MCF 10A (cell line): ENCODE measurements around the gene APEH. TPM values are rescaled to one million over a fixed set of nuclear protein-coding genes. Genes with fewer than 3 reads are reported as not detected.

Experiments
- BruUV-seq: library from RNA; stranded (reverse); fragments of 400-500 nt; replicated peaks from 2 replicates; lab custom pipeline; 2021; lab: Mats Ljungman, UMichigan
- CTCF ChIA-PET: fragments of 300-600 bp; sonication (Branson Sonifier 250); formaldehyde crosslinking; extraction: SDS; loops from one replicate; lab custom pipeline; 2021; ENCODE audit warnings: antibody characterized with exemption, inconsistent platforms; lab: Yijun Ruan, JAX
- POLR2A ChIA-PET: fragments of 300-600, 350-650 bp; sonication (Branson Sonifier 250); formaldehyde crosslinking; extraction: SDS; loops from one replicate; lab custom pipeline; 2020; ENCODE audit warnings: antibody characterized with exemption, inconsistent platforms; lab: Yijun Ruan, JAX
- DNase-seq: peaks from one replicate; pipeline ENCODE4 v3.0.0-alpha.2; 2018; ENCODE audit not compliant: unreplicated experiment
- H3K27ac Mint-ChIP-seq: one replicate; pipeline ENCODE4 v1.8.0; 2022; ENCODE audit warnings: mild to moderate bottlenecking, low read depth, mixed read lengths; ENCODE audit not compliant: unreplicated experiment
- H3K27me3 Mint-ChIP-seq: one replicate; pipeline ENCODE4 v1.8.0; 2022; ENCODE audit warnings: mixed read lengths; ENCODE audit not compliant: insufficient read depth, unreplicated experiment
- H3K36me3 Mint-ChIP-seq: one replicate; pipeline ENCODE4 v1.8.0; 2022; ENCODE audit warnings: mild to moderate bottlenecking, moderate library complexity, mixed read lengths; ENCODE audit not compliant: insufficient read depth, unreplicated experiment
- H3K4me1 Mint-ChIP-seq: one replicate; pipeline ENCODE4 v1.8.0; 2022; ENCODE audit warnings: mixed read lengths; ENCODE audit not compliant: insufficient read depth, unreplicated experiment
- H3K4me3 Mint-ChIP-seq: one replicate; pipeline ENCODE4 v1.8.0; 2022; ENCODE audit warnings: mild to moderate bottlenecking, moderate library complexity, mixed read lengths; ENCODE audit not compliant: unreplicated experiment
- H3K9me3 Mint-ChIP-seq: one replicate; pipeline ENCODE4 v1.8.0; 2022; ENCODE audit warnings: mixed read lengths; ENCODE audit not compliant: unreplicated experiment
- CTCF ChIP-seq: fragments of 200-600 bp; IDR thresholded peaks from one replicate; pipeline ENCODE4 v1.8.0; 2022; ENCODE audit warnings: antibody characterized with exemption, mild to moderate bottlenecking; ENCODE audit not compliant: unreplicated experiment
- intact Hi-C: fragments of 100-400 bp; cut with micrococcal nuclease; formaldehyde crosslinking; loops from 2 replicates; pipeline ENCODE4 v1.14.1; 2022
- total RNA-seq: library from RNA; stranded (reverse); gene quantifications from 2 replicates; pipeline ENCODE4 v1.2.3, GENCODE V29; 2022

APEH gene
- total RNA-seq, 1 experiment from 2014 or later: 127 TPM

- no peak for TF ChIP-seq CTCF
- Mint-ChIP-seq H3K4me1 (peaks cover 8% of the 10 kb centered on the region), H3K9me3 (no peaks in the 10 kb centered on the region), H3K4me3 (no peak overlapping the region), H3K36me3 (peaks cover 8% of the 10 kb centered on the region), H3K27me3 (no peaks in the 10 kb centered on the region), H3K27ac (no peak overlapping the region)
- no TSS peak for BruUV-seq
- ChIA-PET CTCF (interaction anchor here (0.6 to 1.0 kb wide), 5 partner anchors 7 to 814 kb away, joined by 3 to 5 read pairs (median 4); partner anchors contain the start of gene AMIGO3), POLR2A (interaction anchor here (2.5 kb wide), 1 partner anchor 11 kb away, joined by 10 read pairs; the partner anchor contains the start of gene GMPPB)
- no peak for DNase-seq
- intact Hi-C loops: no loop called here
These were observed 38.0 kb downstream of the APEH start for GRCh38 chr3:49712166-49712565.

- Mint-ChIP-seq H3K9me3 (no peaks in the 10 kb centered on the region), H3K4me1 (peaks cover 2% of the 10 kb centered on the region), H3K27me3 (no peaks in the 10 kb centered on the region), H3K4me3 (no peak overlapping the region), H3K36me3 (peaks cover 14% of the 10 kb centered on the region), H3K27ac (no peak overlapping the region)
- DNase-seq: no peak
- TF ChIP-seq CTCF: no peak
- BruUV-seq: no TSS peak
- CTCF ChIA-PET: interaction anchor here (0.9 kb wide), 1 partner anchor 11 kb away, joined by 4 read pairs; no protein-coding TSS in a partner anchor
- intact Hi-C loops: no loop called here
- POLR2A ChIA-PET: interaction anchor here (0.7 to 2.5 kb wide), 2 partner anchors 11 to 162 kb away, joined by 3 to 10 read pairs; partner anchors contain the start of gene GMPPB
These were observed 38.6 kb downstream of the APEH start for GRCh38 chr3:49712631-49713317.

- H3K9me3 Mint-ChIP-seq: no peaks in the 10 kb centered on the region
- ChIA-PET POLR2A (no interaction called here), CTCF (no interaction called here)
- intact Hi-C loops: no loop called here
- H3K36me3 Mint-ChIP-seq: peaks cover 15% of the 10 kb centered on the region
- no peak overlapping the region for H3K27ac Mint-ChIP-seq
- TF ChIP-seq CTCF: no peak
- H3K4me3 Mint-ChIP-seq: no peak overlapping the region
- peaks cover 1% of the 10 kb centered on the region for H3K4me1 Mint-ChIP-seq
- DNase-seq: no peak
- no TSS peak for BruUV-seq
- H3K27me3 Mint-ChIP-seq: no peaks in the 10 kb centered on the region
These were observed 39.4 kb downstream of the APEH start for GRCh38 chr3:49713336-49714105.
